KMS-11 (cell line): ENCODE data around the gene ANKIB1.
"Not testable (repeated sequence)": the region's sequence is repeated elsewhere in the genome, so short reads cannot be mapped to it uniquely, and the experiment has no call there.

Experiments used
- H2AFZ ChIP-seq: fragments of 200-600 bp; sonication (generic); 2 replicates; pipeline ENCODE4 v1.6.1; 2016; ENCODE audit warnings: antibody characterized with exemption, mixed run types, low read depth
- H3K27ac ChIP-seq: fragments of 200-600 bp; sonication (generic); 2 replicates; pipeline ENCODE4 v1.6.1; 2016; ENCODE audit warnings: mild to moderate bottlenecking, mixed run types
- H3K27me3 ChIP-seq: fragments of 200-600 bp; sonication (generic); 2 replicates; pipeline ENCODE4 v1.6.1; 2017; ENCODE audit warnings: mild to moderate bottlenecking, low read depth, mixed run types, moderate library complexity; ENCODE audit not compliant: insufficient read depth
- H3K36me3 ChIP-seq: fragments of 200-600 bp; sonication (generic); 2 replicates; pipeline ENCODE4 v1.6.1; 2017; ENCODE audit warnings: mild to moderate bottlenecking, mixed run types; ENCODE audit not compliant: insufficient read depth
- H3K4me1 ChIP-seq: fragments of 200-600 bp; sonication (generic); 2 replicates; pipeline ENCODE4 v1.6.1; 2016; ENCODE audit warnings: mild to moderate bottlenecking, low read depth, mixed run types; ENCODE audit not compliant: poor library complexity, severe bottlenecking
- H3K4me2 ChIP-seq: fragments of 200-600 bp; sonication (generic); 2 replicates; pipeline ENCODE4 v1.7.0; 2016; ENCODE audit warnings: mild to moderate bottlenecking, mixed run types
- H3K4me3 ChIP-seq: fragments of 200-600 bp; sonication (generic); IDR thresholded peaks from 2 replicates; pipeline ENCODE4 v1.6.1; 2017; ENCODE audit warnings: low read depth, low read length, mixed read lengths; ENCODE audit not compliant: insufficient read depth
- H3K79me2 ChIP-seq: fragments of 200-600 bp; sonication (generic); 2 replicates; pipeline ENCODE4 v1.6.1; 2016; ENCODE audit warnings: low read depth, mixed run types; ENCODE audit not compliant: insufficient read depth
- H3K9ac ChIP-seq: fragments of 200-600 bp; sonication (generic); 2 replicates; pipeline ENCODE4 v1.6.1; 2016; ENCODE audit warnings: mild to moderate bottlenecking, mixed run types
- H4K20me1 ChIP-seq: fragments of 200-600 bp; sonication (generic); 2 replicates; pipeline ENCODE4 v1.6.1; 2016; ENCODE audit warnings: mild to moderate bottlenecking, mixed run types; ENCODE audit not compliant: insufficient read depth
- CTCF ChIP-seq: fragments of 200-600 bp; sonication (generic); conservative IDR thresholded peaks from 2 replicates; pipeline ENCODE4 v1.6.1; 2017; ENCODE audit warnings: low read depth, mild to moderate bottlenecking, antibody characterized with exemption, low read length, moderate library complexity, mixed read lengths

Gene ANKIB1

GRCh38 chr7:92402920-92403759 lies 157.4 kb downstream of the ANKIB1 start:
- H4K20me1 ChIP-seq: no peaks in the 10 kb centered on the region
- no peak overlapping the region for H3K27ac ChIP-seq
- no peak overlapping the region for H3K9ac ChIP-seq
- TF ChIP-seq CTCF: no peak
- no peaks in the 10 kb centered on the region for H3K79me2 ChIP-seq
- H3K4me3 ChIP-seq: no peak overlapping the region
- H3K4me2 ChIP-seq: no peak overlapping the region
- H3K4me1 ChIP-seq: no peaks in the 10 kb centered on the region
- no peak overlapping the region for H2AFZ ChIP-seq
- no peaks in the 10 kb centered on the region for H3K27me3 ChIP-seq
- H3K36me3 ChIP-seq: no peaks in the 10 kb centered on the region

GRCh38 chr7:92403760-92404074 lies 157.9 kb downstream of the ANKIB1 start:
- H3K4me2 ChIP-seq: no peak overlapping the region
- no peaks in the 10 kb centered on the region for H3K79me2 ChIP-seq
- no peak overlapping the region for H2AFZ ChIP-seq
- H3K27me3 ChIP-seq: no peaks in the 10 kb centered on the region
- TF ChIP-seq CTCF: no peak
- H3K4me1 ChIP-seq: no peaks in the 10 kb centered on the region
- no peak overlapping the region for H3K27ac ChIP-seq
- no peak overlapping the region for H3K9ac ChIP-seq
- no peaks in the 10 kb centered on the region for H4K20me1 ChIP-seq
- no peaks in the 10 kb centered on the region for H3K36me3 ChIP-seq
- no peak overlapping the region for H3K4me3 ChIP-seq

DNA sequence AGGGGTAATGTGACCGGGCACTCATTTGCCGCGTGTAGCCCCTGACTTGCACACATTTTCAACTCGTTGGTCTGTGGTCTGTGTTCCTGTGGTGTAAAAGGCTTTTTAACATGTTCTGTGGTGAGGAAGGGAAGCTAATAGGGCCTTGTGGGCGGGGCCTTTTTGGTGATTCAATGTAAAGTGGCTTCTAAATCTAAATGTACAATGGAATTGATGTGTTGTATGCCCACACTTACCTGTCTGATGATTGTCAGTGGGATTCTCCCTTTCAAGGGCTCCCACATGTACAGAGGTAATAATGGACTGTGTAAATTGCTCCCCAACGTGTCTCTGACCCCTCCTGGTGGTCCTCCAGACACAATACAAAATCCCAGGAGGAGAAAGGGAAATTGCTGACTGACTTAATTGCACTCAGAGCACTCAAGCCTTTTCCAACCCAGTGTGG lies 158.4 kb downstream of the ANKIB1 start:
- no peak overlapping the region for H3K4me2 ChIP-seq
- H3K79me2 ChIP-seq: no peaks in the 10 kb centered on the region
- H3K4me3 ChIP-seq: no peak overlapping the region
- no peaks in the 10 kb centered on the region for H3K27me3 ChIP-seq
- no peak overlapping the region for H2AFZ ChIP-seq
- no peak overlapping the region for H3K27ac ChIP-seq
- no peak for TF ChIP-seq CTCF
- no peaks in the 10 kb centered on the region for H3K36me3 ChIP-seq
- no peaks in the 10 kb centered on the region for H4K20me1 ChIP-seq
- no peak overlapping the region for H3K9ac ChIP-seq
- no peaks in the 10 kb centered on the region for H3K4me1 ChIP-seq

DNA sequence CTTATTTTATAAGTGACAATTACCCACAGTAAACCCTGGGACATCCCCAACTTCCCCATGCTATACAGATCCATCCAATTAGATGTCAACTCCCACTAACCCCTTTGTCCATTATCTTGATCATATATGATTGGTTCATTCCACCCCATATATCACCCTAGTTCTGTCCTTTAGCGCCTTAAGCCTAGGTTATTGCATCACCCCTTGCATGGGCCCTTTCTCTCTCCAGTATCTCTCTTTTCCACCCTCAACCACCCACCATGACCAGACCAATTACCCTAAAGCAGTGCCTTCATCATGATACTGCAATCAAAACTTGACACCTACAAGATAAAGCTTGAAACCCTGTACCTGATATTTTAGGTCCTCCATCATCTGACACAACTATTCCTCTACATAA lies 163.6 kb downstream of the ANKIB1 start:
- H3K27ac ChIP-seq: no peak overlapping the region
- H3K9ac ChIP-seq: no peak overlapping the region
- H3K79me2 ChIP-seq: no peaks in the 10 kb centered on the region
- H3K4me1 ChIP-seq: no peaks in the 10 kb centered on the region
- no peak overlapping the region for H3K4me3 ChIP-seq
- no peak overlapping the region for H3K4me2 ChIP-seq
- TF ChIP-seq CTCF: no peak
- H3K36me3 ChIP-seq: no peaks in the 10 kb centered on the region
- H2AFZ ChIP-seq: no peak overlapping the region
- H4K20me1 ChIP-seq: no peaks in the 10 kb centered on the region
- H3K27me3 ChIP-seq: no peaks in the 10 kb centered on the region

DNA sequence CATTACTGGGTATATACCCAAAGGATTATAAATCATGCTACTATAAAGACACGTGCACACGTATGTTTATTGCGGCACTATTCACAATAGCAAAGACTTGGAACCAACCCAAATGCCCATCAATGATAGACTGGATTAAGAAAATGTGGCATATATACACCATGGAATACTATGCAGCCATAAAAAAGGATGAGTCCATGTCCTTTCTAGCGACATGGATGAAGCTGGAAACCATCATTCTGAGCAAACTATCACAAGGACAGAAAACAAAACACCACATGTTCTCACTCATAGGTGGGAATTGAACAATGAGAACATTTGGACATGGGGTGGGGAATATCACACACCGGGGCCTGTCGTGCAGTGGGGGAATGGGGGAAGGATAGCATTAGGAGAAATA lies 164.4 kb downstream of the ANKIB1 start:
- not testable (repeated sequence) for H3K79me2 ChIP-seq, H3K4me3 ChIP-seq, H3K36me3 ChIP-seq, H4K20me1 ChIP-seq, H3K27me3 ChIP-seq, H2AFZ ChIP-seq, H3K4me2 ChIP-seq, H3K9ac ChIP-seq, H3K4me1 ChIP-seq, H3K27ac ChIP-seq
